NCI-H2029 treated with DMSO at 0.1 percent for 48 hours (cell line): ENCODE data around the gene HSD17B8.
"Not testable (repeated sequence)": the region's sequence is repeated elsewhere in the genome, so short reads cannot be mapped to it uniquely, and the experiment has no call there.

Experiments
- DNase-seq: peaks from one replicate; lab custom pipeline; 2025; lab: John Stamatoyannopoulos, UW

The HSD17B8 gene

DNA sequence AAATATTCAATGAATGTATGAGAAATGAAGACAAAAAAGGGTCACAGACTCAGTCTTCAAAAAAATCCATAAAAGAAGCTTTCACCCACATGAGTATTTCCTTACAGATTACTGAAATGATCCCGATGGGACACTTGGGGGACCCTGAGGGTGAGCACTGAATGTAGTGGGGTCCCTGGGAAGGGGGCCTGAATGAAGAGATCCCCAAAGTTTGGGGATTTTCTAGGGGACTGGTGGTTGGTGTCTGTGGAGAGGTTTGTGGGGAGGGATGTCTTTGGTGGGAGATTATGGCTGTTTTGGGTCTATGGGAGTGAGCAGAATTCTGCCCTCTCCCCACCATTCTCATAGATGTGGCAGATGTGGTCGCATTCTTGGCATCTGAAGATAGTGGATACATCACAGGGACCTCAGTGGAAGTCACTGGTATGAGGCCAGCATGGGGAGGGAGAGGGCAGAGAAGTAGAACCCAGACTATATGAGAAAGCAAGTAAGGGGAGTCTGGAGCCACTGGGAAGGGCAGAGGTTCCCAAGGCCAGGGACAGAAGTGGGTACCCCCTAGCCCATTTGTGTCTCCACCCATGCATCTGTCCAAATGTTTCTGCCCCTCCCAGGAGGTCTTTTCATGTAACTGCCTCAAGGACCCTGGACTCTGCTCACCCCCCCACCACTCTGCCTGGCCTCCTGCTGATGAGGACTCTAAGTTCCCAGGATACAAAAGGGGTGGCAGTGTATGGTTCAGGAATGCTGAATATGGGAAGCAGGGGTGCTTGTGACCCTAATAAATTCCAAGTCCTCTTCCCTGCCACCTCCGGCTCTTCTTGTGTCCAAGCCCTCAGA lies 1.8 kb downstream of the HSD17B8 start:
- no peak for DNase-seq

DNA sequence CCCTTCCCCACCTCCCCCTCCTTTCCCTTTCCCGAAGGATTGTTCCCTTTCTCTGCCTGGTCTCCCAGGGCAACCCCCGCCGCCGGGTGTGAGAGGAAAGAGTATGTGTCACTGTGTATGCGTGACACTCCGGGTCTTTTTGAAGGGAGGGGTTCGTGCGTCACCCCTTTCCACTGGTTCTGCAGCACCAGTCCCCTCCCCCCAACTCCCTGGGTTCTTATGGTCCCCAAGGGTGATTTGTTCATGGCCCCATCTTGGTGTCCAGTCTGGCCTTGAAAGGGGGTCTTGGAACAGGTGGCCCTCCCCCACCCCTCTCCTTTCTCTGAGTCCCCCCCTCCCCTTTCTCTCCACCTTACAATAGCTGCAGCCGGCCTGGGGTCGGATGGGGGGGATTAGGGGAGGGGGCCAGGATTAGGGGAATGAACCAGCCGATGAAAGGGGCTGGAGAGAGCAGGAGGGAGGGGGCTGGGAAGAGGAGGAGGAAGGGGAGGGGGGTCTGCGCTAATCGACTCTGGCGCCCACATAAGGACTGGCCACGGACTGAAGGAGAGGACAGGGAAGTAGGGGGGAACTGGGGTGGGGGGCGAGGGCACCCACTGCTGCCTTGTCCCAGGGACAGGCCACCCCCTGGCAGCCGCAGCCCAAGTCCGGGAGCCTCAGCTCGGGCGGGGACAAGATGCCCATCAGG lies 2.6 kb downstream of the HSD17B8 start:
- DNase-seq, result no peak

DNA sequence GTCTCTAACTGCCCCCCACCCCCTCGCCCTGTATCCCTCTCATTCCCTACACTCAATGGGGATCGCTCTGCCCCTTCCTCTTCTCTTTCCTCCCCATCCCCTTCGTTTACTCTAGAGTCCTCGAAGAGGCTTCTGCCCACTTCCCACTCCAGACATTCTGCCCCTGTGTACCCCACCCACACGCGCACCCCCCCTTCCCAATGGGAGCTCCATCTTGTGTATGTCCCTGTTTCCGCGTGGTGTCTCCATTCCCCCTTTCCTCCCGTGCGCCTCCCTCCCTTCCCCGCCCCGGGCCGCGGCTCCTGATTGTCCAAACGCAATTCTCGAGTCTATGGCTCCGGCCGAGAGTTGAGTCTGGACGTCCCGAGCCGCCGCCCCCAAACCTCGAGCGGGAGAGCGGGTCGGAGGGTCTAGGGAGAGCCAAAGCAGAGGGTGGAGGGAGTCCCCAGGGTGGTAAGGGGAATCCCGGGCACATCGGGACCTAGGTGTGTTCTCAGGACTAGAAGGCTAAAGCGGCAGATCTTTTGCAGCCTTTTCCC lies 3.2 kb downstream of the HSD17B8 start:
- DNase-seq, result no peak

DNA sequence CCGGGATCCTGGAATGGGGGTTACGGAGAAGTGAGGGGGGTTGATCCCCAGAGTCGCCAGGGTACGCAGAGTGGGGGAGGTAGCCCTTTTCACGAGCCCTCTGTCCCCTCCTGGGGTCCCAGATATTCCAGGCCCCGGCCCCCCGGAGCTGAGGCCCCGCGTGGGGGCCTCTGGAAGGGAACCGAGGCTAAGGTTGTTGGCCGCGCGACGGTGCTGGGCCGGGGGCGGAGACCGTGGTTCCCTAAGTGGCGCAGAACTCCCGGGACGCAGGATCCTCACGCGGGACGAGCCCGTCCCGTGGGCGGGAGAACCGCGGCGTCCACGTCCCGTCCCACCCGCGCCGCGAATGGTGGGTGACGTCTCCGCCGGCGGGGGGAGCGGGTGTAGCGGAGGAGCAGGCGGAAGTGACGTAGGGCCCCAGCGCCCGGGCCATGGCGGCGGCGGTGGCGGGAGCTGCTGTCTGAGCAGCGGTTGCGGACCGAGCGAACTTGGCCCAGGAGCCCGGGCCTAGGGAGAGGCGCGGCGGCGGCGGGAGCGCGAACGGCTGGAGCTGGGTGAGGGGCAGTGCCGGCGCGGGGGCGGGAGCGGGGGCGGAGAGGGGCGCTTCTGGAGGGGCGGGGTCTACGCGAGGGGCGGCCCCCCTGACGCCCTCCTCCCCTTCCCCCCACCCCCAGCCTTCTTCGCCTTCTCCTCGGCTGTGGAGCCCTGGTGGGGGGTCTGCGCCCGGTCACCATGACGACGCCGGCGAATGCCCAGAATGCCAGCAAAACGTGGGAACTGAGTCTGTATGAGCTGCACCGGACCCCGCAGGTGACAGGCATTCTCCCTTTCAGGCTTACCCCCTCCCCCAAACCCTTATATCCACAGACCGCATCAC lies 3.9 kb downstream of the HSD17B8 start, which contains the start of gene RING1:
Gene RING1 (plus strand): TSS at position 410 of the 877 bp plus-strand sequence. CDS start 323 bp downstream, at position 733.
- DNase-seq, result peak; percentile 10

DNA sequence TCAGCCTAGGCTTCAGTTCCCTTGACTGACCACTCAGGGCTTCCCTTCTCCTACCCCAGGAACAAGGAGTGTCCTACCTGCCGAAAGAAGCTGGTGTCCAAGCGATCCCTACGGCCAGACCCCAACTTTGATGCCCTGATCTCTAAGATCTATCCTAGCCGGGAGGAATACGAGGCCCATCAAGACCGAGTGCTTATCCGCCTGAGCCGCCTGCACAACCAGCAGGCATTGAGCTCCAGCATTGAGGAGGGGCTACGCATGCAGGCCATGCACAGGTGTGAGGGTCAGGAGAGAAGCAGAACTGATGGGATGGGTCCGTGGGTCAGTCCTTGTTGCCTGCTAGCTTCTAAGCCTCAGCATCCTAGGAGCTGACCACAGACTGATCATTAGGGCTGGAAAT lies 5.4 kb downstream of the HSD17B8 start:
- no peak for DNase-seq

DNA sequence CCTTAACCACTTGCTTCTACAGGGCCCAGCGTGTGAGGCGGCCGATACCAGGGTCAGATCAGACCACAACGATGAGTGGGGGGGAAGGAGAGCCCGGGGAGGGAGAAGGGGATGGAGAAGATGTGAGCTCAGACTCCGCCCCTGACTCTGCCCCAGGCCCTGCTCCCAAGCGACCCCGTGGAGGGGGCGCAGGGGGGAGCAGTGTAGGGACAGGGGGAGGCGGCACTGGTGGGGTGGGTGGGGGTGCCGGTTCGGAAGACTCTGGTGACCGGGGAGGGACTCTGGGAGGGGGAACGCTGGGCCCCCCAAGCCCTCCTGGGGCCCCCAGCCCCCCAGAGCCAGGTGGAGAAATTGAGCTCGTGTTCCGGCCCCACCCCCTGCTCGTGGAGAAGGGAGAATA lies 6.7 kb downstream of the HSD17B8 start:
- no peak for DNase-seq

DNA sequence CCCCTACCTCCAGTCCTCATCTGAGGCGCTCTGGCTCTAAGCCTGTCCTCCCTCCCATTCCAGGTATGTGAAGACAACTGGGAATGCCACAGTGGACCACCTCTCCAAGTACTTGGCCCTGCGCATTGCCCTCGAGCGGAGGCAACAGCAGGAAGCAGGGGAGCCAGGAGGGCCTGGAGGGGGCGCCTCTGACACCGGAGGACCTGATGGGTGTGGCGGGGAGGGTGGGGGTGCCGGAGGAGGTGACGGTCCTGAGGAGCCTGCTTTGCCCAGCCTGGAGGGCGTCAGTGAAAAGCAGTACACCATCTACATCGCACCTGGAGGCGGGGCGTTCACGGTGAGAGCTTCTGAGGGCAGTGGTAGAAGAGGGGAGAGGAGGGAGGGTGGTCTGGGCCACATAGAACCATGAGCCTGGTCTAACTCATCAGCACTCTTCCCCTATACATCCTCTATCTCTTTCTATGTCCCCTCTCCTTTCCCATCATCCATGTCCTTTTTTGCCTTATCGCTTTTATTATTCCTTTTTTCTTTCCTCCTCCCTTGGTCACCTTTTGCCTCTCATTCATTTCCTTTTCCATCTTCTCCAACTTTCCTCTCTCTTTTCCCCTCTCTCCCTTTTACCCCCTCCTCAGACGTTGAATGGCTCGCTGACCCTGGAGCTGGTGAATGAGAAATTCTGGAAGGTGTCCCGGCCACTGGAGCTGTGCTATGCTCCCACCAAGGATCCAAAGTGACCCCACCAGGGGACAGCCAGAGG lies 7.4 kb downstream of the HSD17B8 start:
- DNase-seq, result no peak

DNA sequence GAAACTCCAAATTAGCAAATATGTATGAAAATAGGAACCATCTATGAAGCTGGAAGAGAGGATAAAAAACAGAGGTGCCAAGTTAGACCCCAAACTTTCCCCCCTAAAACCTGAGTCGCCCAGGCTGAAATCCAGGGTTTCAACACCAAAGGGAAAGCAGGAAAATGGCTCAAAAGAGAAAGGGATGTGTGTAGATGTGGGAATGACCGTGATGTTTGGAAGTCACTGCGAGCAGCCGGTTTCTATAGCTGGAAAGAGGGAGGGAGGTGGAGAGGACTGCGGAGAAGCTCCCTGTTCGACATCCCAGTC lies 8.4 kb downstream of the HSD17B8 start:
- DNase-seq, result no peak

DNA sequence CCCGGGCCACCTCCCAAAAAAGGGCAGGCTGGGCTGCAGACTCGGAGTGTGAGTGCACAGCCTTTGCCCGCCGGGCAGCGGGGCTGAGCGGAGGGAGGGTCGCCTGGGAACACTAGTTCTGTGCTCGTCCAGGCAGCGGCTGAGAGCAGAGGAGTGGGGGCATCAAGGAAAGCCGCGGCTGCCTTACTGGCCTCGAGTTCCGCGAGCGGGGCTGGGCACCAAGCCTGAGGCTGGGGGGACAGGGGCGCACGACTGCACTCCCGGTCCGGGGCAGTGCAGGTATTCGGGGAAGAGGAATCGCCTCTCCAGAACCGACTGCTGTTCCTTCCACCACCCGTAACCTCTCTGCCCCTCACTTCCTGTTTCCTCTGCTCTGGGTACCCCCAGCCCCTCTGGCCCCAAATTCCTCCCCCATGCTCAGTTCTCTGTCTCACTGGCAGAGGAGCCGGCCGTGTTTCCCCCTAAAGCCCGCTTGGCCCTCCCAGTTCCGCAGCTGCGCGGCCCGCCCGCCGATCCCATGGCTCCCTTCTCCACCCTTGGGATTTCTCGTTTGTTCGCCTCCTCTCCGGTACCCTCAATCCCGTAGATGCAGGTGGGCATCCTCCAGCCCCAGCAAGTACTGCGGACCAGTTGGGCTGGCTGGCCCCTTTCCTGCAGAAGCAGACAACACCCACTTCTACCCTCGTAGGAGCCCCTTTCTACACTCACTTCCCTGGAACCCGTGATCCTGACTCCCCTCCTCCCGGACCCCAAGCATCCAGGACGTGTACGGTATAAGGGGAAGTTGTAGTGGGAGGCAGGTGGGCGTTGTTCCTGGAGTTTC lies 8.9 kb downstream of the HSD17B8 start:
- DNase-seq, result no peak

DNA sequence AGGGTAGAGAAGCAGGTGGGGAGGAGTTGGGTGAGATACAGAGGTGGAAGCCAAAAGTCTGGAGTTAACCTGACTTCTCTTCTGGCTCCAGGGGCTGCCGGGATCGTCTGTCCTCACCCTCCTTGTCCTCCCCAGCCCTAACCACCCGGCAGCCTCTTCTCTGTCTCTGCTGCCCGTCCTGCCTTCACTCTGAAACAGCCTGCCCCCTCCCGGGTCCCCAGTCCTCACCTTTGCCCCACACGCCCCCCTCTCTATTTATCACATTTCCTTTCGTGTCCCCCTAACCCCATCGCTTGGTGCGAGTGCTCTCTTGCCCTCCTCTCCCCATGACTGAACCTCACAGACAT lies 9.5 kb downstream of the HSD17B8 start:
- DNase-seq, result no peak

DNA sequence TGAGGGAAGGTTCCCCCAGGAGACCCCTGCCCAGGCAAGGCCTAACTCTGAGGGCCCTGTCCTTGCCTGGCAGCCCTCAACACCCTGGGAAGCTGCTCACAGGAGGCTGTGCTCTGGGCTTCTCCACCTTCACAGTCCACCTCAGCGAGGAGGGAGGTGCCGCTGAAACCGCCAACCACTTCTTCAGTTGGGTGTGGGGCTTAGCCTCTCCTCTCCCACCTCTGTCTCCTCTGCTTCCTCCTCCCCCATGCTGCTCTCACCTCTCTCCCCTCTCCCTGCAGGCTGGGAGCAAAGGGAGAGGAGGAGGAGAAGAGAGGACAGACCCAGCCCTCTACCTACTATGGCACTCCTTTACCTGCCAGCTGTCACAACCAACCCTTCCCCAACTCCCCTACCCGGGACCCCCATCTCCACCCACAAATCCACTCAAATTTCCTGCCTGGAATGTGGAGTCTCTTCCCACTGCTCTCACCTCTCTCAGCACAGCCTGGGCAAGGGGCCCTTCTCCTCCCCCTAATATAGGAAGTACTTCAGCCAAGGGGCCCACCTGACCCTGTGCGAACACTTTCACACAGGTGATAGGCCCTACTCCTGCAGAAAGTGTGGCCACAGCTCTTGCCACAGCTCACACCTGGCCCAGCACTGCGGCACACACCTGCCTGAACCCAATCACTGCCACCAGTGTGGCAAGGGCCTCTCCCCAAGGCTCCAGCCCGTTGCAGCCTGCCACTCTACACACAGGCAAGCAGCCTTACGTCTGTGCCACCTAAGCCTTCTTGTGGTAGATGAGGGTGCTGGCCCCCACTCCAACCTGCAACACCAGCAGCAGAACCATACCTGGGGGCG lies 11.0 kb downstream of the HSD17B8 start:
- no peak for DNase-seq

DNA sequence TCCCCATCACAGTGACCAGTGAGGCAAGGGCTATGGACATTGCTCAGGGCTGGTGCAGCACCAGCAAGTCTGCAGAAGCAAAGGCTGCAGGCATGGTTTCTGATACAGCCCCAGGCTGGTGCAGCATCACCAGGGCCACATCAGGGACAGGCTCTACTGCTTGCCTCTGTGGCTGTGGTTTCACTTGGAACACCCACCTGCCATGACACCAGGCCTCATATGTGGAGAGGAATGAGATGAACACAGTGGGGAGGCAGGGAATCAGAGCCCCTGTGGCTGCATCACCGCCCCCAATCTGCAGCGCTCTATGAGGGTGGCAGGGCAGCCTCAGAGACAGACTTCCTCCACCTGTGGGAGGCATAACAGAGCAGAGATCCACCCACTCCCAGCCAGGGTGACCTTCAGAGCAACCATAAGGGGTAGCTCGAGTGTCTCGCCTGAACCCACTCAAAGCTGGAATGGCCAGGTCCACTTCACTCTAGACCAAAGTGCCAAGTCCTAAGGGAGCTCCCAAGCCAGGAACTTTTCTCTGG lies 11.7 kb downstream of the HSD17B8 start:
- no peak for DNase-seq

DNA sequence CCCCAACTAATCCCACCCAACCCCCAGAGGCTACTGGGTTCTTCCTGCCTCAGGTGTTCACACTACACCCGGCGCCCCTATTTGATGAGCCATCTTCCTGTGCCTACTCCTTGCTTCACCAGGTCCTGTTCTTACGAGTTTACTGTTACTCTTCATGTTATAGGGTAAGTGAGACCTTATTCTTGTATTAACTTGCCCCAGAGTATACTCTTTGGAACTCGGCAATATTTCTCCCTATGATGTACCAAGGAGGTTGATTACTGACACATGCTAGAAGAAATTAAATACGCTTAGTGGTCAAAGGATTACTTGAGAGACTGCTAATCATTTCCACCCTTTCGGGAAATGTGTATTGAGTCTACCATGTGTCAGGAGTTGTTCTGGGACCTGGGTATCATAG lies 12.8 kb downstream of the HSD17B8 start:
- DNase-seq, result no peak

DNA sequence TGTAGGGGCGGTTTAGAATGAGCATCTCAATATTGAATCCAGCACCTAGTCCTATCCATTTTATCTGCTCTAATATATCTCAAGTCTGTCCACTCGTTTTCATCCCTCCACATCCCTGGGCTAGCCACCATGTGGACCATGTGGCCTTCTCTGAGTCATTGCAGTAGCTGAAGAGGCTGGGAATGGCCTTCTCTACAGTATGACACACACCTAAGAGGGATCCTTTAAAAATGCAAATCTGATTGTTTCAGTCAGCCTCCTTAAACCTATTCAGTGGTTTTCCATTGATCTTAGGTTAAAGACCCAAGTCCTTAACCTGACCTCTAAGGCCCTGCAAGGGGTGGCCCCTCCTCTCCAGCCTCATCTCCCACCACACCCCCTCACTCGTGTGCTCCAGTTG lies 13.2 kb downstream of the HSD17B8 start:
- no peak for DNase-seq

DNA sequence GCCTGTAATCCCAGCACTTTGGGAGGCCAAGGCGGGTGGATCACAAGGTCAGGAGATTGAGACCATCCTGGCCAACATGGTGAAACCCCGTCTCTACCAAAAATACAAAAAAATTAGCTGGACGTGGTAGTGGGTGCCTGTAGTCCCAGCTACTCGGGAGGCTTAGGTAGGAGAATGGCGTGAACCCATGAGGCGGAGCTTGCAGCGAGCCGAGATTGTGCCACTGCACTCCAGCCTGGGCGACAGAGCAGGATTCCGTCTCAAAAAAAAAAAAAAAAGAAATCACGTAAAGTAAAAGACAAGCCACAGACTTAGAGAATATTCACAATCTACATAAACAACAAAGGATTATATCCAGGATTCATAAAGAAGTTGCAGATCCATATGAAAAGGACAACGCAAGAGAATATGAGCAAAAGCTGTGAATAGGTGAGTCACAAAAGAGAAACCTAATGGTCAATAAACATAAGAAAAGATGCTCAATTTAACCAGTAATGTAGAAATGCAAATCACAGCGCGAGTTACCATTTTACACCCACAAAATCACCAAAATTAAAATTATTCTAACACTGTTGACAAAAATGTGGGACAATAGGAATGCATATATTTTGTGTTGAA lies 22.2 kb downstream of the HSD17B8 start:
- not testable (repeated sequence) for DNase-seq

DNA sequence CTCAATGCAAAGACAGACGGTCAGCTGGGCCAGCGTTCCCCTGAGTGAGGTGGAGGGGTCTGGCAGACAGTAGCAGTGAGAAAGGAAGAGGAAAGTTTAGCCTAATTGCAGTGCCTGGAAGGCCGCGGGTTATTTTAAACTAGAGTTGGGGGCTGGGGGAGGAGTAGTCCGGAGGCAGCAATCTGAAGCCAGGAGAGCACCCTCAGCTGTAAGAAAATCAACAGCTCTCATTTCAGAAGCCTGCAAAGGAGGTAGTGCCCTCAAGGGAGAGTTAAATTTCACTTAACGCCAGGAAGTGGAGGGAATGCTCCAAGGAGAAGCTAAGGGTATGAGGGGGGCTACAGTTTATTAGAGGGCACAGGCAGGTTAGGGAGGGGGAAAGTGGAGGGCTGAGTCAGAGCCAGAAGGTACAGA lies 30.8 kb downstream of the HSD17B8 start:
- no peak for DNase-seq

DNA sequence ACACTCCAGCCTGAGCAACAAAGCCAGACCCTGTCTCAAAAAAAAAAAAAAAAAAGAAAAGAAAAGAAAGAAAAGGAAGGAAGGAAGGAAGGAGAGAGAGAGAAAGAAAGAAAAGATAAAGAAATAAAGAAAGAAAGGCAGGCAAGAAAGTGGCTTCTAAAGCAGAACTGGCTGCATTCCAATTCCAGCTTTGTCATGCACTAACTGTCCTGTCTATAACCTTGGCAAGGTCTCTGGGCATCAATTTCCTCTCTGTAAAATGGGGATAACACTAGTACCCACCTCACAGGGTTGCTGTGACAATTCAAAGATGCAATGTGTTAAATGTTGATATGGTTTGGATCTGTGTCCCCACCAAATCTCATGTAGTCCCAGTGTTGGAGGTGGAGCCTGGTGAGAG lies 31.9 kb downstream of the HSD17B8 start:
- no peak for DNase-seq

DNA sequence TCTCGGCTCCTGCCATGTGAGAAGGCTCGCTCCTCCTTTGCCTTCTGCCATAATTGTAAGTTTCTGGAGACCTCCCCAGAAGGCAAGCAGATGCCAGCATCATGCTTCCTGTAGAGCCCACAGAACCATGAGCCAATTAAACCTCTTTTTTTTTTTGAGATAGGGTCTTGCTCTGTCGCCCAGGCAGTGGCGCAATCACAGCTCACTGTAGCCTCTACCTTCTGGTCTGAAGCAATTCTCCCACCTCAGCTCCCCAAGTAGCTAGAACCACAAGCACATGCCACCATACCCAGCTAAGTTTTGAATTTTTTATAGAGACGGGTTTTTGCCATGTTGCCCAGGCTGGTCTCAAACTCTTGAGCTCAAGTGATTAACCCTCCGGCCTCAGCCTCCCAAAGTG lies 32.4 kb downstream of the HSD17B8 start:
- DNase-seq, result no peak

DNA sequence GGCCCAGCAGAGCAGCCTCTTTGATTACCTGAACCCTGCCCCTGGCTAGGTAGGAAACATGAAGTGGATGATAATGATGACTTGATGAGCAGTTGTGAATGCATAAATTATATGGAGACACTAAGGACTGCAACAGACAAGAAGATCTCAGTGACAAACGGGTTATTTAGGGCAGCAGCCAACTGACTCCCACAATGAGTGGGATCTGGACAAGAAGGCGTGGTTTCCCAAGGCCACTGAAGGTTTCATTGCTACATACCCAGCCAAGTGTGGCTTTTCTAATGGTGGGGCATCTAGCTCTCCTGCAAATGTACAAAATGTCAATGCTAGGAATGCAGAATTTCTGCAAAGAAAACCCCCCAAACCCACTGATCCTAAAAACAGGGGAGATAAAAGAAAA lies 33.3 kb downstream of the HSD17B8 start:
- DNase-seq, result no peak
